Esophagus (tissue), 2 donors: ENCODE data around the gene RNF181. TPM values are rescaled to one million over a fixed set of nuclear protein-coding genes. Genes with fewer than 3 reads are reported as not detected.
A peak's percentile ranks its signal among the peaks of the same experiment; 100 is the strongest.
"Not testable (repeated sequence)": the region's sequence is repeated elsewhere in the genome, so short reads cannot be mapped to it uniquely, and the experiment has no call there.

ENCODE experiments used
- H3K27ac ChIP-seq, 2 donors: one replicate each; pipeline ENCODE4 v1.5.1; 2013; ENCODE audit warnings: low read depth in 2 of 2, mild to moderate bottlenecking in 2 of 2, inconsistent platforms in 1 of 2, low read length in 1 of 2, moderate library complexity in 1 of 2
- H3K27me3 ChIP-seq, 2 donors: one replicate each; pipeline ENCODE4 v1.6.1; 2013; ENCODE audit warnings: low read length in 2 of 2, control low read depth in 1 of 2, mild to moderate bottlenecking in 1 of 2; ENCODE audit not compliant: insufficient read depth in 2 of 2, control insufficient read depth in 1 of 2
- H3K36me3 ChIP-seq, 2 donors: one replicate each; pipeline ENCODE4 v1.6.1; 2013; ENCODE audit warnings: low read length in 1 of 2; ENCODE audit not compliant: control insufficient read depth in 2 of 2, insufficient read depth in 2 of 2
- H3K4me1 ChIP-seq, 2 donors: one replicate each; pipeline ENCODE4 v1.6.1; 2013; ENCODE audit warnings: low read length in 1 of 2; ENCODE audit not compliant: control insufficient read depth in 2 of 2, insufficient read depth in 2 of 2
- H3K4me3 ChIP-seq, 2 donors: one replicate each; pipeline ENCODE4 v1.5.1; 2013; ENCODE audit warnings: low read length in 2 of 2, mild to moderate bottlenecking in 2 of 2, low read depth in 1 of 2, moderate library complexity in 1 of 2
- H3K9me3 ChIP-seq, 2 donors: one replicate each; pipeline ENCODE4 v1.6.1; 2013; ENCODE audit warnings: mild to moderate bottlenecking in 2 of 2, low read depth in 1 of 2, low read length in 1 of 2, moderate library complexity in 1 of 2; ENCODE audit not compliant: control insufficient read depth in 2 of 2, insufficient read depth in 1 of 2
- WGBS, 2 donors: extraction: QIAGEN DNeasy Blood & Tissue Kit; methylation state at CpG; one replicate each; pipeline ENCODE4 v1.1.7; 2013; 5-methylcytosine and 5-hydroxymethylcytosine counted together
- polyA plus RNA-seq, 2 donors: library from polyadenylated mRNA; stranded (reverse); fragments of 200-250 nt; gene quantifications; one replicate each; pipeline ENCODE4 v1.2.3, GENCODE V29; 2013
- donor health status: healthy with polysubstance abuse.
- donor health status: Bipolar disorder and iron deficiency.

Gene RNF181
- polyA plus RNA-seq, 2 donors = 159 to 189 TPM

- H3K4me1 ChIP-seq = no peaks in the 10 kb centered on the region
- H3K9me3 ChIP-seq = no peaks in the 10 kb centered on the region
- no peak overlapping the region for H3K4me3 ChIP-seq
- H3K27me3 ChIP-seq = no peaks in the 10 kb centered on the region
- 66 to 69% methylated on average over 9 of the region's 9 CpGs for WGBS, 2 donors
- peaks cover 21% of the 10 kb centered on the region in 2 donors for H3K36me3 ChIP-seq
- H3K27ac ChIP-seq = no peak overlapping the region
These were observed 43.6 kb upstream of the RNF181 start for GRCh38 chr2:85551698-85552678.

DNA sequence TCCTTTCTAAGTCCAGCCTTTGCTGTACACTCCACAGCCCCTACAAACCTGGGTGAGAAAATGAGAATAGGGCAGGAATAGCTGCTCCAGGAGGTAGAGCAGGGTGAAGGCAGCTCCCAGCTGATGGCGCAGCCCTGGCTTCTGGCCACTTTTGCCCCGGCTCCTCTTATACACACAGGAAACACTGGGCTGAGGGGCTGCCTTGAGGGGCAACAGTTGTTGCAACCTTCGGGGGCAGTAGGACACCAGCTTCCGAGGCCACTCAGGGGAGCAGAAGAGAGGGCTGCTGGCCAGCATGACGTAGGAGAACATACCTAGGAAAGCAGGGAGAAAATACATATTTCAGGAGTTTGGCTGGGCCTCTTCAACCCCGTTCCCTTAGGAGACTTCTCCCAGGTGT, 42.4 kb upstream of the RNF181 start:
- Histone ChIP-seq H3K27ac (no peak overlapping the region), H3K27me3 (no peaks in the 10 kb centered on the region), H3K9me3 (no peaks in the 10 kb centered on the region), H3K36me3 (peaks cover 21% of the 10 kb centered on the region in 2 donors), H3K4me3 (no peak overlapping the region), H3K4me1 (no peaks in the 10 kb centered on the region)
- WGBS, 2 donors = 82 to 84% methylated on average over 6 of the region's 6 CpGs

DNA sequence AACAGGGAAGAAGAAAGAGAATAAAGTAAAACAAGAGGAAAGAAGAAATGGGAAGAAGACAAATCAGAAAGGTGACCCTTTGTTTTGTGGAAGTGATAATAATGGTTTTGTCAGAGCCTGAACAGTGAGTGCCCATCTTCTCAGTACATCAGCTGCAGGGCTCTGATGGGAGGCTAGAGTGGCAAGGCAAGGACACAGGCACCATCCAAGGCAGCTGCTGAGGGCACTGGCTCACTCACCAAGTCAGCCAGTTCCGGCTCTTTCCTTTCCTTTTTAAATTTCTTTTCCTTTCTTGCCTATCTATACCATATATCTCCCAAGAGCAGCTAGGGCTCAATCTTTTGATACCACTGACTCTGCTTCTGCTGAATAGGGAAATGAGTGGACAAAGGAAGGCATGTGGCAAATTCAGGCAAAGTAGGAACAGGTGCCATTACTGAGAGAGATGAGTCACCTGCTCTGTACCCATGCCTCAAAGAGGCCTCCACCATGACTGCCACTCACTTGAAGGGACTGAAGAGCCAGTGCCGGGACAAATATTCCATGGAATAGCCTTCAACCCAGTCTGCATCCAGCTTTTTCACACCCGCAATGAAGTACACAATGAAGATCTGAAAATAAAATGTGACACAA, 40.4 kb upstream of the RNF181 start:
- Histone ChIP-seq H3K9me3 (no peaks in the 10 kb centered on the region), H3K36me3 (peaks cover 22 to 24% of the 10 kb centered on the region in 2 donors), H3K4me3 (no peak overlapping the region), H3K27me3 (no peaks in the 10 kb centered on the region), H3K27ac (no peak overlapping the region), H3K4me1 (no peaks in the 10 kb centered on the region)
- 91 to 96% methylated on average over 3 of the region's 3 CpGs for WGBS, 2 donors

GRCh38 chr2:85557130-85557529, 38.4 kb upstream of the RNF181 start:
- Histone ChIP-seq H3K4me1 (no peaks in the 10 kb centered on the region), H3K9me3 (no peaks in the 10 kb centered on the region), H3K4me3 (no peak overlapping the region), H3K36me3 (peaks cover 20 to 22% of the 10 kb centered on the region in 2 donors), H3K27me3 (no peaks in the 10 kb centered on the region), H3K27ac (no peak overlapping the region)
- WGBS, 2 donors = 93 to 94% methylated on average over 5 of the region's 5 CpGs

GRCh38 chr2:85558160-85558559, 37.4 kb upstream of the RNF181 start:
- Histone ChIP-seq H3K36me3 (peaks cover 11 to 15% of the 10 kb centered on the region in 2 donors), H3K9me3 (no peaks in the 10 kb centered on the region), H3K4me3 (no peak overlapping the region), H3K27ac (no peak overlapping the region), H3K27me3 (no peaks in the 10 kb centered on the region), H3K4me1 (no peaks in the 10 kb centered on the region)
- 96 to 98% methylated on average over 1 of the region's 1 CpG for WGBS, 2 donors

- 80 to 81% methylated on average over 12 of the region's 12 CpGs for WGBS, 2 donors
- H3K4me1 ChIP-seq, H3K27ac ChIP-seq, H3K27me3 ChIP-seq, H3K9me3 ChIP-seq, H3K36me3 ChIP-seq: not testable (repeated sequence)
- H3K4me3 ChIP-seq = peak overlapping the region; percentile 69 to 90
These were observed 35.2 kb upstream of the RNF181 start for GRCh38 chr2:85560403-85560726.

- no peaks in the 10 kb centered on the region for H3K9me3 ChIP-seq
- peak overlapping the region; percentile 69 to 90 for H3K4me3 ChIP-seq
- peaks cover 4 to 6% of the 10 kb centered on the region in 2 donors for H3K36me3 ChIP-seq
- no peaks in the 10 kb centered on the region for H3K4me1 ChIP-seq
- 3 to 4% methylated on average over 14 of the region's 14 CpGs for WGBS, 2 donors
- H3K27ac ChIP-seq = peak overlapping the region; percentile 50 to 87
- no peaks in the 10 kb centered on the region for H3K27me3 ChIP-seq
These were observed 34.7 kb upstream of the RNF181 start for GRCh38 chr2:85560812-85561279.

- H3K4me3 ChIP-seq = peak within 1 kb of the TSS; percentile 69 to 90
- H3K27ac ChIP-seq = peak within 1 kb of the TSS; percentile 87 to 89
- H3K9me3 ChIP-seq = no peaks in the 10 kb centered on the region
- 4% methylated on average over 64 of the region's 64 CpGs for WGBS, 2 donors
- peaks cover 3 to 4% of the 10 kb centered on the region in 2 donors for H3K36me3 ChIP-seq
- H3K27me3 ChIP-seq = no peaks in the 10 kb centered on the region
- H3K4me1 ChIP-seq = no peaks in the 10 kb centered on the region
These were observed 34.0 kb upstream of the RNF181 start, which contains the start of gene GGCX for GRCh38 chr2:85561280-85562212. Gene GGCX (minus strand): TSS chr2:85561493. CDS start chr2:85561428, 65 bp downstream.

DNA sequence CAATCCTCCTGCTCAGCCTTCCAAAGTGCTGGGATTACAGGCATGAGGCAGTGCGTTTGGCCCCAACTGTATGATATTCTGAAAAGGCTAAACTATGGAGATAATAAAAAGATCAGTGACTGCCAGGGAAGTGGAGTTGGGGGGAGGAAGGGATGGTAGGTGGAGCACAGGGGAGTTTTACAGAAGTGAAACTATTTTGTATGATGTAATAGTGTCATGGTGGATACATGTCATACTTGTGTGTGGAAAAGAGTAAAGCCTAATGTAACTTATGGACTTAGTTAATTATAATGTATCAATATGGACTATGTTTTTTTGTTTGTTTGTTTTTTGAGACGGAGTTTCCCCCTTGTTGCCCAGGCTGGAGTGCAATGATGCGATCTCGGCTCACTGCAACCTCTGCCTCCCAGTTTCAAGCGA, 31.4 kb upstream of the RNF181 start:
- H3K27ac ChIP-seq = no peak overlapping the region
- H3K4me3 ChIP-seq = no peak overlapping the region
- H3K4me1 ChIP-seq = no peaks in the 10 kb centered on the region
- WGBS, 2 donors = 89 to 90% methylated on average over 5 of the region's 5 CpGs
- H3K36me3 ChIP-seq = no peaks in the 10 kb centered on the region
- no peaks in the 10 kb centered on the region for H3K9me3 ChIP-seq
- no peaks in the 10 kb centered on the region for H3K27me3 ChIP-seq
